Heart left ventricle (tissue), 16 donors: ENCODE results near the gene MSI2. TPM values are rescaled to one million over a fixed set of nuclear protein-coding genes. Genes with fewer than 3 reads are reported as not detected.

Experiments used
- ATAC-seq, 4 donors: fragments of 200-7000 bp; cut with Tn5 transposase; one replicate each; pipeline ENCODE4 v1.9.1; 2020 to 2022; ENCODE audit warnings: moderate library complexity in 4 of 4, mild to moderate bottlenecking in 3 of 4, moderate number of reproducible peaks in 1 of 4
- DNase-seq, 5 donors: peaks; one replicate each; pipeline ENCODE4 v3.0.0-alpha.2; 2020
- H3K27ac ChIP-seq, 12 donors: fragments of 200-600 bp; sonication (generic) in 4 of 12; one replicate each; pipeline versions ENCODE4 v1.5.0 to v1.8.0; 2016 to 2022; ENCODE audit warnings: mild to moderate bottlenecking in 2 of 12
- H3K27me3 ChIP-seq, 9 donors: fragments of 200-600 bp; sonication (generic) in 2 of 9; one replicate each; pipeline versions ENCODE4 v1.5.1 to v1.8.0; 2016 to 2022; ENCODE audit warnings: mild to moderate bottlenecking in 3 of 9
- H3K36me3 ChIP-seq, 9 donors: fragments of 200-600 bp; sonication (generic) in 2 of 9; one replicate each; pipeline versions ENCODE4 v1.5.0 to v1.8.0; 2018 to 2022; ENCODE audit warnings: mild to moderate bottlenecking in 2 of 9
- H3K4me1 ChIP-seq, 12 donors: fragments of 200-600 bp; sonication (generic) in 4 of 12; one replicate each; pipeline versions ENCODE4 v1.5.0 to v1.8.0; 2016 to 2022; ENCODE audit warnings: mild to moderate bottlenecking in 3 of 12
- H3K4me3 ChIP-seq, 12 donors: fragments of 200-600 bp; sonication (generic) in 4 of 12; one replicate each; pipeline versions ENCODE4 v1.5.0 to v1.8.0; 2017 to 2022; ENCODE audit warnings: mild to moderate bottlenecking in 9 of 12, moderate library complexity in 4 of 12
- H3K9me3 ChIP-seq, 12 donors: fragments of 200-600 bp; sonication (generic) in 4 of 12; one replicate each; pipeline versions ENCODE4 v1.5.0 to v1.8.0; 2016 to 2022; ENCODE audit warnings: mild to moderate bottlenecking in 1 of 12
- CTCF ChIP-seq, 12 donors: fragments of 200-600 bp; sonication (generic) in 4 of 12; IDR thresholded peaks; one replicate each; pipeline versions ENCODE4 v1.5.0 to v1.8.0; 2018 to 2022; ENCODE audit warnings: antibody characterized with exemption in 12 of 12, mild to moderate bottlenecking in 5 of 12
- POLR2A ChIP-seq, 2 donors: fragments of 450-650 bp; IDR thresholded peaks; one replicate each; pipeline ENCODE4 v1.6.1; 2017; ENCODE audit warnings: antibody characterized with exemption in 2 of 2, mild to moderate bottlenecking in 2 of 2, moderate library complexity in 2 of 2
- WGBS, 4 donors: extraction: QIAGEN DNeasy Blood & Tissue Kit in 2 of 4; methylation state at CpG; one replicate each; pipeline versions ENCODE4 v1.1.5 to v1.1.7; 2013 to 2018; 5-methylcytosine and 5-hydroxymethylcytosine counted together
- intact Hi-C, 10 donors: fragments of 100-400 bp; cut with DNase I; formaldehyde crosslinking; loops; one replicate each; pipeline versions ENCODE4 v1.11.1 to v1.14.2; 2022
- polyA plus RNA-seq, 2 donors: library from polyadenylated mRNA; stranded (reverse); fragments of 200-250 nt; gene quantifications; one replicate each; pipeline ENCODE4 v1.2.3, GENCODE V29; 2013
- total RNA-seq, 9 donors: library from RNA; depleted of rRNA in 2 of 9; stranded (reverse); fragments of >200 nt in 2 of 9; fragmentation: NEBNext Ultra II Directional in 3 of 9; extraction: Animal tissue kit (Norgen Biotek cat#: 25700) in 3 of 9; gene quantifications; one replicate each; pipeline versions ENCODE4 v1.1.0 to v1.2.4, GENCODE V29; 2016 to 2023
- donor health status: ischemic (EF 13 %, LVEDD 7.1; RV severe dilation, severe dysfunction).
- donor health status: healthy with polysubstance abuse.
- donor health status: DM: no; HTN: yes; CAD: no.
- donor health status: DM: no; HTN: no; CAD: no.
- donor health status: ischemic (EF 25% LVEDD 6.9; RV normal size, moderate dysfunction).
- donor health status: ischemic (EF 25% LVEDD 5.7; RV mildly dilated, moderate dysfunction).
- donor health status: healthy.
- donor health status: DM: yes; HTN: yes; CAD: no.
- donor health status: ischemic (EF 35%, LVEDD 5.7; RV mildly dilated, moderate dysfunction).
- donor health status: nonischemic (EF 11% LVEDD 7.7; RV severe dilation, severe dysfunction).
- donor health status: DM: yes; HTN: yes; CAD: no.
- donor health status: PGD.
- donor health status: ischemic (EF 29% LVEDD 5.4; RV normal size, mild dysfunction).
- donor health status: nonischemic (EF 23%, LVEDD 6.1; RV moderate dilation, normal function).

MSI2 gene
- total and polyA plus RNA-seq, 11 donors: 35.9 to 120 (median 104) TPM

- intact Hi-C loops: loop anchor here in 1 of 10 donors (10.0 kb wide), 1 partner anchor 1934 kb away; no protein-coding TSS in a partner anchor
- no peak for ATAC-seq
- TF ChIP-seq POLR2A (IDR thresholded peaks at IDR 0.05) (no peak), CTCF (IDR thresholded peaks at IDR 0.05) (no peak)
Measured at GRCh38 chr17:57210972-57211411, 45.3 kb upstream of the MSI2 start.

GRCh38 chr17:57211543-57211942, 44.8 kb upstream of the MSI2 start:
- Histone ChIP-seq H3K27ac (no peak overlapping the region), H3K9me3 (peaks cover 0 to 31% (median 4%) of the 10 kb centered on the region in 12 donors), H3K27me3 (no peaks in the 10 kb centered on the region), H3K36me3 (no peaks in the 10 kb centered on the region), H3K4me3 (no peak overlapping the region), H3K4me1 (no peaks in the 10 kb centered on the region)
- DNase-seq: no peak
- intact Hi-C loops: loop anchor here in 1 of 10 donors (10.0 kb wide), 1 partner anchor 1933 kb away; no protein-coding TSS in a partner anchor
- no peak for ATAC-seq
- TF ChIP-seq POLR2A (IDR thresholded peaks at IDR 0.05) (no peak), CTCF (IDR thresholded peaks at IDR 0.05) (no peak)
- WGBS, 4 donors: 69 to 79% (median 74%) methylated on average over 4 of the region's 4 CpGs

More at GRCh38 chr17:57210972-57211411, 45.3 kb upstream of the MSI2 start:
- Histone ChIP-seq H3K27me3 (no peaks in the 10 kb centered on the region), H3K4me3 (no peak overlapping the region), H3K4me1 (no peaks in the 10 kb centered on the region), H3K9me3 (peaks cover 0 to 31% (median 4%) of the 10 kb centered on the region in 12 donors), H3K36me3 (no peaks in the 10 kb centered on the region), H3K27ac (no peak overlapping the region)
- WGBS, 4 donors: 51 to 64% (median 56%) methylated on average over 3 of the region's 3 CpGs
- DNase-seq: no peak

- intact Hi-C loops: loop anchor here in 1 of 10 donors (10.0 kb wide), 1 partner anchor 1931 kb away; no protein-coding TSS in a partner anchor
- H3K27ac ChIP-seq: no peak overlapping the region
- peaks cover 0 to 15% (median 1%) of the 10 kb centered on the region in 12 donors for H3K9me3 ChIP-seq
- DNase-seq: no peak
- H3K36me3 ChIP-seq: no peaks in the 10 kb centered on the region
- WGBS, 4 donors: 75 to 89% (median 87%) methylated on average over 5 of the region's 5 CpGs
- TF ChIP-seq POLR2A (IDR thresholded peaks at IDR 0.05) (no peak), CTCF (IDR thresholded peaks at IDR 0.05) (no peak)
- ATAC-seq: no peak
- no peak overlapping the region for H3K4me3 ChIP-seq
- H3K27me3 ChIP-seq: no peaks in the 10 kb centered on the region
- H3K4me1 ChIP-seq: no peaks in the 10 kb centered on the region
Measured at GRCh38 chr17:57213180-57213825, 43.0 kb upstream of the MSI2 start.

- intact Hi-C loops: loop anchor here in 1 of 10 donors (10.0 kb wide), 1 partner anchor 1929 kb away; no protein-coding TSS in a partner anchor
Measured at GRCh38 chr17:57215317-57215716, 41.0 kb upstream of the MSI2 start.

More at GRCh38 chr17:57215317-57215716, 41.0 kb upstream of the MSI2 start:
- DNase-seq: no peak
- TF ChIP-seq CTCF (IDR thresholded peaks at IDR 0.05) (no peak), POLR2A (IDR thresholded peaks at IDR 0.05) (no peak)
- H3K4me1 ChIP-seq: no peaks in the 10 kb centered on the region
- H3K27me3 ChIP-seq: no peaks in the 10 kb centered on the region
- 77 to 84% (median 82%) methylated on average over 8 of the region's 8 CpGs for WGBS, 4 donors
- H3K4me3 ChIP-seq: no peak overlapping the region
- no peak for ATAC-seq
- no peak overlapping the region for H3K27ac ChIP-seq
- H3K9me3 ChIP-seq: no peaks in the 10 kb centered on the region
- H3K36me3 ChIP-seq: no peaks in the 10 kb centered on the region
